ENCODE data around the gene ZNRF1. TPM values are rescaled to one million over a fixed set of nuclear protein-coding genes. Genes with fewer than 3 reads are reported as not detected.

Gene ZNRF1
- total RNA-seq, 4 donors from 2014 or later, result 14.1 to 37.4 (median 19.4) TPM

- H3K9me3 ChIP-seq, result no peaks in the 10 kb centered on the region
- H3K27ac ChIP-seq, result no peak overlapping the region
- no peak for DNase-seq
- intact Hi-C loops (cut with DNase I; ENCODE audit: low total_unique reads), result no loop called here
- H3K27me3 ChIP-seq, result no peaks in the 10 kb centered on the region
- no peaks in the 10 kb centered on the region for H3K4me1 ChIP-seq
- H3K36me3 ChIP-seq, result no peaks in the 10 kb centered on the region
- TF ChIP-seq POLR2A (IDR thresholded peaks at IDR 0.05) (no peak), CTCF (IDR thresholded peaks at IDR 0.05) (no peak)
- H3K4me3 ChIP-seq, result no peak overlapping the region
Measured at GRCh38 chr16:75151798-75152197, 153.0 kb downstream of the ZNRF1 start.

GRCh38 chr16:75152635-75153034, 153.8 kb downstream of the ZNRF1 start:
- Histone ChIP-seq H3K9me3 (no peaks in the 10 kb centered on the region), H3K27me3 (no peaks in the 10 kb centered on the region), H3K36me3 (no peaks in the 10 kb centered on the region), H3K4me1 (no peaks in the 10 kb centered on the region), H3K27ac (no peak overlapping the region), H3K4me3 (no peak overlapping the region)
- intact Hi-C loops (cut with DNase I; ENCODE audit: low total_unique reads), result no loop called here
- TF ChIP-seq POLR2A (IDR thresholded peaks at IDR 0.05) (no peak), CTCF (IDR thresholded peaks at IDR 0.05) (no peak)
- no peak for DNase-seq

GRCh38 chr16:75160386-75160785, 161.6 kb downstream of the ZNRF1 start:
- H3K9me3 ChIP-seq, result no peaks in the 10 kb centered on the region
- H3K27me3 ChIP-seq, result no peaks in the 10 kb centered on the region
- TF ChIP-seq POLR2A (IDR thresholded peaks at IDR 0.05) (no peak), CTCF (IDR thresholded peaks at IDR 0.05) (no peak)
- no peaks in the 10 kb centered on the region for H3K4me1 ChIP-seq
- H3K4me3 ChIP-seq, result no peak overlapping the region
- intact Hi-C loops (cut with DNase I; ENCODE audit: low total_unique reads), result no loop called here
- DNase-seq, result no peak
- no peak overlapping the region for H3K27ac ChIP-seq
- H3K36me3 ChIP-seq, result no peaks in the 10 kb centered on the region

Other genes starting within 250 kb of the ZNRF1 start
- gene FA2H, start 224.2 kb upstream of the ZNRF1 start, total RNA-seq, result not detected
- gene WDR59, start 13.9 kb upstream of the ZNRF1 start, total RNA-seq, result 100 to 1,000 TPM in 1 of 4 donors, 10 to 100 TPM in 3; 37.1 to 103 (median 65.0) TPM
- gene LDHD, start 117.8 kb downstream of the ZNRF1 start, total RNA-seq, result 1 to 10 TPM; 1.3 to 5.7 (median 3.3) TPM
- 10 to 100 TPM in 3 of 4 donors, 1 to 10 TPM in 1; 5.9 to 39.7 (median 16.2) TPM for gene ZFP1, start 149.5 kb downstream of the ZNRF1 start, total RNA-seq
- not detected for gene CTRB2, start 208.1 kb downstream of the ZNRF1 start, total RNA-seq
- not detected for gene CTRB1, start 220.0 kb downstream of the ZNRF1 start, total RNA-seq